PC-3 (cell line): ENCODE measurements around the gene GBP6. TPM values are rescaled to one million over a fixed set of nuclear protein-coding genes. Genes with fewer than 3 reads are reported as not detected.

Source experiments
- ATAC-seq: fragments of 200-7000 bp; cut with Tn5 transposase; 2 replicates; pipeline ENCODE4 v1.9.1; 2020; ENCODE audit warnings: mild to moderate bottlenecking, moderate library complexity
- Bru-seq: library from RNA; stranded (reverse); fragments of 400-500 nt; gene quantifications from one replicate; lab custom pipeline; 2021; lab: Mats Ljungman, UMichigan
- BruChase-seq, 2 experiments: library from RNA; stranded (reverse); fragments of 400-500 nt; gene quantifications; one replicate each; lab custom pipeline; 2021; lab: Mats Ljungman, UMichigan
- BruUV-seq: library from RNA; stranded (reverse); fragments of 400-500 nt; replicated peaks from 2 replicates; lab custom pipeline; 2021; lab: Mats Ljungman, UMichigan
- CTCF ChIA-PET: fragments of 300-600 bp; sonication (Branson Sonifier 250); formaldehyde crosslinking; loops from one replicate; lab custom pipeline; 2022; ENCODE audit warnings: antibody characterized with exemption; lab: Charles Lee
- POLR2A ChIA-PET: fragments of 300-600 bp; sonication (Branson Sonifier 250); formaldehyde crosslinking; loops from one replicate; lab custom pipeline; 2022; ENCODE audit warnings: antibody characterized with exemption; ENCODE audit not compliant: unreplicated experiment; lab: Charles Lee
- DNase-seq: peaks from one replicate; pipeline ENCODE4 v3.0.0-alpha.2; 2015
- H2AFZ ChIP-seq: fragments of 300-600 bp; sonication (generic); 2 replicates; pipeline ENCODE4 v1.6.0; 2016; ENCODE audit warnings: antibody characterized with exemption, low read length
- H3F3A ChIP-seq: fragments of 300-600 bp; sonication (generic); one replicate; pipeline ENCODE4 v1.6.0; 2017; ENCODE audit warnings: antibody characterized with exemption, low read length, control low read depth, mild to moderate bottlenecking; ENCODE audit not compliant: unreplicated experiment
- H3K27ac ChIP-seq: fragments of 300-600 bp; sonication (generic); 2 replicates; pipeline ENCODE4 v1.5.1; 2016; ENCODE audit warnings: mild to moderate bottlenecking, low read length
- H3K27me3 ChIP-seq: fragments of 300-600 bp; sonication (generic); 2 replicates; pipeline ENCODE4 v1.6.1; 2016; ENCODE audit warnings: low read length, mixed read lengths
- H3K36me3 ChIP-seq: fragments of 300-600 bp; sonication (generic); 2 replicates; pipeline ENCODE4 v1.6.1; 2016; ENCODE audit warnings: low read depth, mixed run types, low read length, mixed read lengths
- H3K4me1 ChIP-seq: fragments of 300-600 bp; sonication (generic); 2 replicates; pipeline ENCODE4 v1.5.1; 2016; ENCODE audit warnings: low read length; ENCODE audit not compliant: insufficient read depth
- H3K4me2 ChIP-seq: fragments of 300-600 bp; sonication (generic); 2 replicates; pipeline ENCODE4 v1.6.0; 2016; ENCODE audit warnings: low read length
- H3K4me3 ChIP-seq: fragments of 300-600 bp; sonication (generic); 2 replicates; pipeline ENCODE4 v1.5.1; 2016; ENCODE audit warnings: mild to moderate bottlenecking, low read length, mixed read lengths
- H3K79me2 ChIP-seq: fragments of 300-600 bp; sonication (generic); 2 replicates; pipeline ENCODE4 v1.6.1; 2017; ENCODE audit warnings: low read length, mixed read lengths
- H3K9ac ChIP-seq: fragments of 300-600 bp; sonication (generic); 2 replicates; pipeline ENCODE4 v1.6.0; 2016; ENCODE audit warnings: mild to moderate bottlenecking, low read length
- H3K9me2 ChIP-seq: fragments of 300-600 bp; sonication (generic); replicated peaks from 2 replicates; pipeline ENCODE4 v1.6.1; 2016; ENCODE audit warnings: mixed run types, low read length, mixed read lengths
- H3K9me3 ChIP-seq: fragments of 300-600 bp; sonication (generic); 2 replicates; pipeline ENCODE4 v1.6.1; 2016; ENCODE audit warnings: low read length, mixed read lengths
- H4K20me1 ChIP-seq: fragments of 300-600 bp; sonication (generic); 2 replicates; pipeline ENCODE4 v1.6.1; 2016; ENCODE audit warnings: low read length, mixed read lengths
- CTCF ChIP-seq: fragments of 300-600 bp; sonication (generic); conservative IDR thresholded peaks from 2 replicates; pipeline ENCODE4 v1.5.1; 2017; ENCODE audit warnings: antibody characterized with exemption, low read depth, mild to moderate bottlenecking, low read length
- EZH2 ChIP-seq: fragments of 300-600 bp; sonication (generic); IDR thresholded peaks from one replicate; pipeline ENCODE4 v1.6.1; 2017; ENCODE audit warnings: antibody characterized with exemption, mild to moderate bottlenecking, low read length; ENCODE audit not compliant: unreplicated experiment
- EZH2phosphoT487 ChIP-seq: fragments of 300-600 bp; sonication (generic); IDR thresholded peaks from 2 replicates; pipeline ENCODE4 v1.6.1; 2018; ENCODE audit warnings: mild to moderate bottlenecking, antibody characterized with exemption, low read length, borderline replicate concordance
- intact Hi-C: fragments of 100-400 bp; cut with micrococcal nuclease; formaldehyde crosslinking; loops from 2 replicates; pipeline ENCODE4 v1.9.0; 2023
- long read RNA-seq: library from polyadenylated mRNA; unstranded; transcript quantifications from one replicate; pipeline ENCODE4 v2.0.0, GENCODE V29; 2021; ENCODE audit not compliant: unreplicated experiment
- total RNA-seq: library from RNA; depleted of rRNA; stranded (reverse); fragments of >200 nt; gene quantifications from 2 replicates; pipeline ENCODE4 v1.2.3, GENCODE V29; 2014; rRNA removed

The GBP6 gene
- total RNA-seq (0.17 and 0.40 TPM in 2 replicates), Bru-seq, nascent RNA (percentile 17 among the genes with signal in this experiment), BruChase-seq, experiment 1, labeled RNA remaining after a 6-hour chase (percentile 13 among the genes with signal in this experiment), BruChase-seq, experiment 2, labeled RNA remaining after a 2-hour chase (percentile 5 among the genes with signal in this experiment)
- long read RNA-seq: 0 reads

- ChIA-PET POLR2A (no interaction called here), CTCF (no interaction called here)
- no peaks in the 10 kb centered on the region for H4K20me1 ChIP-seq
- no peaks in the 10 kb centered on the region for H3K79me2 ChIP-seq
- H3K36me3 ChIP-seq: no peaks in the 10 kb centered on the region
- H3K9me2 ChIP-seq: no peaks in the 10 kb centered on the region
- no peak for TF ChIP-seq EZH2phosphoT487
- no peak for TF ChIP-seq CTCF
- TF ChIP-seq EZH2: no peak
- H3K4me3 ChIP-seq: no peak within 1 kb of the TSS
- no peaks in the 10 kb centered on the region for H3K9me3 ChIP-seq
- H3K4me1 ChIP-seq: peaks cover 23% of the 10 kb centered on the region
- ATAC-seq (peak; percentile 62), DNase-seq (peak; percentile 55)
- BruUV-seq: no TSS peak
- H2AFZ ChIP-seq: peak within 1 kb of the TSS; percentile 22; the same call in 1 of the 2 replicates
- intact Hi-C loops: no loop called here
- H3K27ac ChIP-seq: peak within 1 kb of the TSS; percentile 88
- H3K27me3 ChIP-seq: peaks cover 3% of the 10 kb centered on the region; the same call in 1 of the 2 replicates
- H3K9ac ChIP-seq: peak within 1 kb of the TSS; percentile 53
- H3K4me2 ChIP-seq: peak within 1 kb of the TSS; percentile 65
- no peaks in the 10 kb centered on the region for H3F3A ChIP-seq
Measured at GRCh38 chr1:89363638-89364536, at the start of gene GBP6. Gene GBP6 (plus strand): TSS chr1:89364059. CDS start chr1:89368552, 4,493 bp downstream.

GRCh38 chr1:89322402-89322801, 41.5 kb upstream of the GBP6 start:
- H3K4me2 ChIP-seq: no peak overlapping the region
- H3K4me1 ChIP-seq: no peaks in the 10 kb centered on the region
- H4K20me1 ChIP-seq: no peaks in the 10 kb centered on the region
- no peaks in the 10 kb centered on the region for H3F3A ChIP-seq
- BruUV-seq: no TSS peak
- intact Hi-C loops: no loop called here
- ChIA-PET CTCF (no interaction called here), POLR2A (no interaction called here)
- H3K27me3 ChIP-seq: no peaks in the 10 kb centered on the region
- ATAC-seq: no peak
- H3K27ac ChIP-seq: no peak overlapping the region
- no peaks in the 10 kb centered on the region for H3K9me2 ChIP-seq
- H3K9ac ChIP-seq: no peak overlapping the region
- no peak for TF ChIP-seq EZH2
- DNase-seq: no peak
- no peaks in the 10 kb centered on the region for H3K36me3 ChIP-seq
- no peak overlapping the region for H3K4me3 ChIP-seq
- no peaks in the 10 kb centered on the region for H3K9me3 ChIP-seq
- no peaks in the 10 kb centered on the region for H3K79me2 ChIP-seq
- H2AFZ ChIP-seq: no peak overlapping the region

- no peaks in the 10 kb centered on the region for H3F3A ChIP-seq
- intact Hi-C loops: no loop called here
- H4K20me1 ChIP-seq: no peaks in the 10 kb centered on the region
- DNase-seq (no peak), ATAC-seq (no peak)
- H3K9me2 ChIP-seq: no peaks in the 10 kb centered on the region
- H3K27me3 ChIP-seq: no peaks in the 10 kb centered on the region; the same call in 1 of the 2 replicates
- H3K36me3 ChIP-seq: no peaks in the 10 kb centered on the region
- no TSS peak for BruUV-seq
- H3K4me2 ChIP-seq: no peak overlapping the region
- H3K79me2 ChIP-seq: no peaks in the 10 kb centered on the region
- H3K4me3 ChIP-seq: no peak overlapping the region
- no peaks in the 10 kb centered on the region for H3K9me3 ChIP-seq
- H3K27ac ChIP-seq: no peak overlapping the region
- H3K9ac ChIP-seq: no peak overlapping the region
- H2AFZ ChIP-seq: no peak overlapping the region
- ChIA-PET POLR2A (no interaction called here), CTCF (no interaction called here)
- no peak for TF ChIP-seq EZH2phosphoT487
- TF ChIP-seq CTCF: no peak
- TF ChIP-seq EZH2: no peak
- no peaks in the 10 kb centered on the region for H3K4me1 ChIP-seq
Measured at GRCh38 chr1:89331890-89332289, 32.0 kb upstream of the GBP6 start.
